ENCODE measurements around the gene SHANK1. TPM values are rescaled to one million over a fixed set of nuclear protein-coding genes. Genes with fewer than 3 reads are reported as not detected.

The SHANK1 gene
- total and polyA plus RNA-seq, 2 of the 13 experiments (the other 11 are each of a cell fraction or from before 2014, with no cell fraction given) = not detected

GRCh38 chr19:50708179-50708879, 11.3 kb downstream of the SHANK1 start:
- 14% methylated on average over 11 of the region's 12 CpGs for WGBS (ENCODE audit: low lambda C conversion rate)
- no TSS peak for BruUV-seq (replicated peaks)
- FAIRE-seq = no peak

More at GRCh38 chr19:50708179-50708879, 11.3 kb downstream of the SHANK1 start:
- Histone ChIP-seq H2AFZ (ENCODE audit: low read length) (no peak overlapping the region), H3K9me3 (ENCODE audit: low read length) (no peaks in the 10 kb centered on the region), H4K20me1 (ENCODE audit: insufficient read depth, low read length) (0 out of 2 replicates have a peak, but pooled peaks cover 3% of the 10 kb centered on the region), H3K27ac (ENCODE audit: extremely low read length, insufficient read depth, low read length) (no peak overlapping the region), H3K4me1 (ENCODE audit: insufficient read depth, low read length) (no peaks in the 10 kb centered on the region), H3K79me2 (ENCODE audit: insufficient read depth, low read length) (no peaks in the 10 kb centered on the region), H3K27me3 (ENCODE audit: control insufficient read depth in 1 of 2, insufficient read depth in 2 of 2, low read length in 2 of 2) (peaks cover 4 to 26% of the 10 kb centered on the region in 2 experiments; a peak in 3 of 5 replicates), H3K36me3 (replicated peaks in 1 of 2; ENCODE audit: control insufficient read depth in 1 of 2, insufficient read depth in 2 of 2, low read length in 2 of 2) (no peaks in the 10 kb centered on the region), H3K4me3 (replicated peaks in 1 of 3; ENCODE audit: insufficient read depth in 1 of 3, low read depth in 2 of 3, low read length in 3 of 3) (no peak overlapping the region), H3K9ac (ENCODE audit: insufficient read depth, low read depth, low read length) (no peak overlapping the region), H3K4me2 (ENCODE audit: low read depth, low read length) (no peak overlapping the region)
- no peak for ATAC-seq
- no peak for TF ChIP-seq ZNF674 (CRISPR knock-in tag; IDR thresholded peaks at IDR 0.05; ENCODE audit: low read depth)
- no peak for TF ChIP-seq ZNF441 (CRISPR knock-in tag; IDR thresholded peaks at IDR 0.05; ENCODE audit: borderline replicate concordance)
- TF ChIP-seq ZXDC (CRISPR knock-in tag; IDR thresholded peaks at IDR 0.05) = no peak
- TF ChIP-seq ZKSCAN1 (IDR thresholded peaks at IDR 0.05; ENCODE audit: low read length) = 0 out of 2 replicates have a peak, but pooled peaks have one; percentile 16
- POLR2A ChIA-PET = no interaction called here
- CTCF ChIA-PET (ENCODE audit: low intra/inter-chr PET ratio, low total read pairs) = no interaction called here
- DNase-seq (ENCODE audit: low spot score) = no peak
- intact Hi-C loops (cut with micrococcal nuclease; ENCODE audit: unreplicated experiment) (no loop called here), in situ Hi-C loops (cut with HindIII; ENCODE audit: extremely low pct_ligation_motif_present, low pct_unique_long_range_greater_than_20kb) (no loop called here)

Data from HepG2 (cell line).